Ureter (tissue), 1 donor: ENCODE results near the gene CPED1. TPM values are rescaled to one million over a fixed set of nuclear protein-coding genes. Genes with fewer than 3 reads are reported as not detected.
"Not testable (repeated sequence)": the region's sequence is repeated elsewhere in the genome, so short reads cannot be mapped to it uniquely, and the experiment has no call there.

ENCODE experiments used
- DNase-seq: peaks from one replicate; pipeline ENCODE4 v3.0.0-alpha.2; 2020; ENCODE audit warnings: low spot score
- total RNA-seq: library from RNA; stranded (reverse); gene quantifications from one replicate; pipeline ENCODE4 v1.2.4, GENCODE V29; 2023
- donor health status: DM: yes; HTN: yes; CAD: no.

The CPED1 gene
- total RNA-seq, 1 donor from 2014 or later, result 61.4 TPM

- DNase-seq, result no peak
Observed at GRCh38 chr7:121039510-121039822, 51.0 kb downstream of the CPED1 start.

GRCh38 chr7:121039994-121040393, 51.5 kb downstream of the CPED1 start:
- DNase-seq, result no peak

- DNase-seq, result no peak
Observed at GRCh38 chr7:121041516-121042148, 53.1 kb downstream of the CPED1 start.

- DNase-seq, result no peak
Observed at GRCh38 chr7:121042195-121042594, 53.7 kb downstream of the CPED1 start.

- DNase-seq, result no peak
Observed at GRCh38 chr7:121042899-121043298, 54.4 kb downstream of the CPED1 start.

GRCh38 chr7:121043314-121044234, 55.1 kb downstream of the CPED1 start:
- DNase-seq, result no peak

- DNase-seq, result no peak
Observed at GRCh38 chr7:121045090-121045489, 56.6 kb downstream of the CPED1 start.

- DNase-seq, result no peak
Observed at GRCh38 chr7:121046009-121046408, 57.5 kb downstream of the CPED1 start.

- DNase-seq, result no peak
Observed at GRCh38 chr7:121046893-121047468, 58.5 kb downstream of the CPED1 start.

GRCh38 chr7:121048195-121048594, 59.7 kb downstream of the CPED1 start:
- no peak for DNase-seq

- DNase-seq, result no peak
Observed at GRCh38 chr7:121049028-121049791, 60.7 kb downstream of the CPED1 start.

- no peak for DNase-seq
Observed at GRCh38 chr7:121049897-121050296, 61.4 kb downstream of the CPED1 start.

- no peak for DNase-seq
Observed at GRCh38 chr7:121053219-121053618, 64.7 kb downstream of the CPED1 start.

GRCh38 chr7:121054925-121055324, 66.4 kb downstream of the CPED1 start:
- no peak for DNase-seq

GRCh38 chr7:121057878-121058277, 69.4 kb downstream of the CPED1 start:
- no peak for DNase-seq

- DNase-seq, result no peak
Observed at GRCh38 chr7:121058975-121059374, 70.5 kb downstream of the CPED1 start.

- not testable (repeated sequence) for DNase-seq
Observed at GRCh38 chr7:121059979-121060509, 71.5 kb downstream of the CPED1 start.

GRCh38 chr7:121061677-121062582, 73.4 kb downstream of the CPED1 start:
- no peak for DNase-seq

GRCh38 chr7:121062671-121063279, 74.3 kb downstream of the CPED1 start:
- DNase-seq, result no peak

- DNase-seq, result not testable (repeated sequence)
Observed at GRCh38 chr7:121067717-121068116, 79.2 kb downstream of the CPED1 start.
